Measurements from ENCODE around the gene STX17.

GRCh38 chr9:99962680-99963261 is 56.3 kb downstream of the STX17 start:
- TF ChIP-seq EZH2phosphoT487 (conservative IDR thresholded peaks at IDR 0.05; ENCODE audit: low read length) = no peak
- TF ChIP-seq, protein P1, sequence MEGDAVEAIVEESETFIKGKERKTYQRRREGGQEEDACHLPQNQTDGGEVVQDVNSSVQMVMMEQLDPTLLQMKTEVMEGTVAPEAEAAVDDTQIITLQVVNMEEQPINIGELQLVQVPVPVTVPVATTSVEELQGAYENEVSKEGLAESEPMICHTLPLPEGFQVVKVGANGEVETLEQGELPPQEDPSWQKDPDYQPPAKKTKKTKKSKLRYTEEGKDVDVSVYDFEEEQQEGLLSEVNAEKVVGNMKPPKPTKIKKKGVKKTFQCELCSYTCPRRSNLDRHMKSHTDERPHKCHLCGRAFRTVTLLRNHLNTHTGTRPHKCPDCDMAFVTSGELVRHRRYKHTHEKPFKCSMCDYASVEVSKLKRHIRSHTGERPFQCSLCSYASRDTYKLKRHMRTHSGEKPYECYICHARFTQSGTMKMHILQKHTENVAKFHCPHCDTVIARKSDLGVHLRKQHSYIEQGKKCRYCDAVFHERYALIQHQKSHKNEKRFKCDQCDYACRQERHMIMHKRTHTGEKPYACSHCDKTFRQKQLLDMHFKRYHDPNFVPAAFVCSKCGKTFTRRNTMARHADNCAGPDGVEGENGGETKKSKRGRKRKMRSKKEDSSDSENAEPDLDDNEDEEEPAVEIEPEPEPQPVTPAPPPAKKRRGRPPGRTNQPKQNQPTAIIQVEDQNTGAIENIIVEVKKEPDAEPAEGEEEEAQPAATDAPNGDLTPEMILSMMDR (IDR thresholded peaks at IDR 0.05; ENCODE audit: insufficient read depth, low read length, poor library complexity, severe bottlenecking) = no peak
